Astrocyte of the spinal cord (primary cell): ENCODE data around the gene FBRSL1.

Experiments
- DNase-seq: peaks from one replicate; pipeline ENCODE4 v3.0.0; 2011; ENCODE audit warnings: low read depth, low spot score
- H3K4me3 ChIP-seq: 2 replicates; pipeline ENCODE4 v1.5.1; 2011; ENCODE audit warnings: low read depth, mild to moderate bottlenecking, low read length, moderate library complexity
- in situ Hi-C: cut with HindIII; loops from 2 replicates; pipeline ENCODE4 v1.10.0; 2017; ENCODE audit warnings: low sequenced_read_pairs
- TF ChIP-seq, protein P1 (sequence below): IDR thresholded peaks from 2 replicates; pipeline ENCODE4 v1.5.1; 2012; ENCODE audit warnings: low read depth, mild to moderate bottlenecking, low read length, inconsistent platforms

Gene FBRSL1

DNA sequence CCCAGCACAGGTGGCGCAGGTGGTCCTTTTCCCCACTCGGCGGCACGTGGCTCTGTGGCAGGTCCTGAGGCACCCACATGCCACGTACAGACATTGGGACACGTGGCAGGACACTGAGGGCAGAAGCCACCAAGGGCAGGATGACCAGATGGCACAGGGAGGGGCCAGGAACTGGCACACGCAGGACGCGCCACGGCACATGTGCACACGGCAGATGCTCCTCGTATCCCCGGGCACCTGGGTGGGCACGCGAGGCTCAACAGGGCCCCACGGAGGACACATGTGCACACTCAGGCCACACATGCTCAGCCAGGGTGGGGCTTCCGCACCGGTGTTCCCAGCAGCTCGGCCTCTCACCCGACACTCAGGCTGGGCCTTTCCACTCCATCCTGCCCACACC is 52.0 kb downstream of the FBRSL1 start:
- DNase-seq = no peak
- TF ChIP-seq, protein P1, sequence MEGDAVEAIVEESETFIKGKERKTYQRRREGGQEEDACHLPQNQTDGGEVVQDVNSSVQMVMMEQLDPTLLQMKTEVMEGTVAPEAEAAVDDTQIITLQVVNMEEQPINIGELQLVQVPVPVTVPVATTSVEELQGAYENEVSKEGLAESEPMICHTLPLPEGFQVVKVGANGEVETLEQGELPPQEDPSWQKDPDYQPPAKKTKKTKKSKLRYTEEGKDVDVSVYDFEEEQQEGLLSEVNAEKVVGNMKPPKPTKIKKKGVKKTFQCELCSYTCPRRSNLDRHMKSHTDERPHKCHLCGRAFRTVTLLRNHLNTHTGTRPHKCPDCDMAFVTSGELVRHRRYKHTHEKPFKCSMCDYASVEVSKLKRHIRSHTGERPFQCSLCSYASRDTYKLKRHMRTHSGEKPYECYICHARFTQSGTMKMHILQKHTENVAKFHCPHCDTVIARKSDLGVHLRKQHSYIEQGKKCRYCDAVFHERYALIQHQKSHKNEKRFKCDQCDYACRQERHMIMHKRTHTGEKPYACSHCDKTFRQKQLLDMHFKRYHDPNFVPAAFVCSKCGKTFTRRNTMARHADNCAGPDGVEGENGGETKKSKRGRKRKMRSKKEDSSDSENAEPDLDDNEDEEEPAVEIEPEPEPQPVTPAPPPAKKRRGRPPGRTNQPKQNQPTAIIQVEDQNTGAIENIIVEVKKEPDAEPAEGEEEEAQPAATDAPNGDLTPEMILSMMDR = no peak
- H3K4me3 ChIP-seq = no peak overlapping the region
- in situ Hi-C loops = no loop called here

DNA sequence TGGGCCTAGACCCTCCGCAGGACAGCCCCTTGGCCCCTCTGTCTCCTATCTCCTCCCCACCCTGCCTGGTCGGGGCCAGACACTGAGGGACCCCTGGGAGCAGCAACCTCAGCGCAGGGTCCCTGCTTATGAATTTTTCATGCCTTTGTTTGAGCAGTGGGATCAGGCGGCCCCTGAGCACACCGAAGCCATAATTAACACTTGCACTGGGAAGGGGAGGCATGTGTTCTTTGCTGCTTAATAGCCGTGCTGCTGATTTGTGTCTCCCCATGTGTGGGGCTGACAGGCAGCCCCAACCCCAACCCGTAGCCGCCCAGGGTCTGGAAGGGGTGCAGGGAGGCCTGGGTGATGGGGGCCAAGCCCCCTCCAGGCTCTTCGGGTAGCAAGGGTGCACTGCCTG is 52.7 kb downstream of the FBRSL1 start:
- in situ Hi-C loops = no loop called here
- H3K4me3 ChIP-seq = no peak overlapping the region
- TF ChIP-seq, protein P1 = no peak
- no peak for DNase-seq

DNA sequence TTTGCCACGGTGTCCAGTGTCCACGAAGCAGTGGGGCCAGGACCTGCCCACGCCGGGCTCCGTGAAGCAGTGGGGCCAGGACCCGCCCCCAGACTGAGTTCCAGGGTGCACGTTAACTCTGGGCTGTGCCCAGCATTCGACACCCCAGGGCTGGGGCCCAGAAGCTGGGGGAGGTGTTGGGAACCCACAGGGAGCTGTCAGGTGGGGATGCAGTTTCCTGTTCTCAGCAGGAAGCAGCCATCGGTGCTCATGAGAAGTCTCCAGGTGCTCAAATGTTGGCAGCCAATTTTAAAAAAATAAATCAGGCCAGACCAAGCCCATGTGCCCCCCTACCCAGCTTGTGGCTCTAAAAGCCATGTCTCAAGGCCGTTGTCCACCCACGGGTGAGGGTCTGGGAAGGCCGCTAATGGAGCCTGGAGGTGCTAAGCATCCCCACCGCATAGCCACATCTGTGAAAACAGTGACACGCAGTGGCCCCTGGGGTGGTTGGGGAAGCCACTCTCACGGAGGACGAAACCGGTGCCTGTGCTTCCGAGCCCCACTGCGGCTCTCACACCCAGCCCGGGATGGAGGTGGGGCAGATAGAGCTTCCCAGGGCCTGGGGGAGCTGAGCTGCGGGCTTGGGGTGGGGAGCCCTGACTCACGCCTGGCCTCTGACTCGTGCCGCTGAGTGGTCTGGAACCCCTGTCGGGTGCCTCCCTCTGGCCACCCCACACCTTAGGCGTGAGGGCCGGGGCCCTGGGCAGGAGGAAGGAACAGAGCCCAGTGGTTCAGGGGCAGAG is 53.5 kb downstream of the FBRSL1 start:
- DNase-seq = no peak
- in situ Hi-C loops = no loop called here
- no peak overlapping the region for H3K4me3 ChIP-seq
- TF ChIP-seq, protein P1 = no peak

DNA sequence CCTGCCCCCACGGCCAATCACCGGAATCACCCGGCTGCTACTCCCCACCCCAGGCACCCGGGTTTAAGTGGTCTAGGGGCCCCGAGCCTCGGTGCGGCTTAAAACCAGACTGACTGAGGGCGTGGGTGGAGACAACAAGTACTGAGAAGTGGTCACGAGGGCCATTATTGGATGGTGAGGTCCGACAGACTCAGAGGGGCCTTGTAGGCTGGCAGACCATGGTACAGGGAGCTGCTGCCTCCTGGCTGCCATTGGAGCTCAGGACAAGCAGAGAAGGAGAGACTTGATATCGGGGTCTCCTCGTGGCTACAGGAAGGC is 54.1 kb downstream of the FBRSL1 start:
- TF ChIP-seq, protein P1 = peak; percentile 6
- no peak overlapping the region for H3K4me3 ChIP-seq
- in situ Hi-C loops = no loop called here
- no peak for DNase-seq

DNA sequence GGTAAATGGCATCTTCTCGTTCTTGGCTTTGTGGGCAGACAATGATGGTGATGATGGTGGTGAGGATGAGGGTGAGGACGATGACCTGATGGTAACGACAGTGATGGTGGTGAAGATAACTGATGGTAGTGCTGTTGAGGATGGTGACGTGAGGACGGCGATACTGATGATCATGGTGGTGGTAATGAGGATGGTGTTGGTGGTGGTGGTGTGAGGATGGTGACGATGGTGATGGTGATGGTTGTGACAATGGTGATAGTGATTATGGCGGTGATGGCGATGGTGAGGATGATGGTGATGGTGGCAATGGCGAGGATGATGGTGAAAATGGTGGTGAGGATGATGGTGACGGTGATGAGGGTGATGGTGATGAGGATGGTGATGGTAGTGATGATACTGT is 54.5 kb downstream of the FBRSL1 start:
- H3K4me3 ChIP-seq = no peak overlapping the region
- in situ Hi-C loops = no loop called here
- TF ChIP-seq, protein P1 = no peak
- DNase-seq = no peak

DNA sequence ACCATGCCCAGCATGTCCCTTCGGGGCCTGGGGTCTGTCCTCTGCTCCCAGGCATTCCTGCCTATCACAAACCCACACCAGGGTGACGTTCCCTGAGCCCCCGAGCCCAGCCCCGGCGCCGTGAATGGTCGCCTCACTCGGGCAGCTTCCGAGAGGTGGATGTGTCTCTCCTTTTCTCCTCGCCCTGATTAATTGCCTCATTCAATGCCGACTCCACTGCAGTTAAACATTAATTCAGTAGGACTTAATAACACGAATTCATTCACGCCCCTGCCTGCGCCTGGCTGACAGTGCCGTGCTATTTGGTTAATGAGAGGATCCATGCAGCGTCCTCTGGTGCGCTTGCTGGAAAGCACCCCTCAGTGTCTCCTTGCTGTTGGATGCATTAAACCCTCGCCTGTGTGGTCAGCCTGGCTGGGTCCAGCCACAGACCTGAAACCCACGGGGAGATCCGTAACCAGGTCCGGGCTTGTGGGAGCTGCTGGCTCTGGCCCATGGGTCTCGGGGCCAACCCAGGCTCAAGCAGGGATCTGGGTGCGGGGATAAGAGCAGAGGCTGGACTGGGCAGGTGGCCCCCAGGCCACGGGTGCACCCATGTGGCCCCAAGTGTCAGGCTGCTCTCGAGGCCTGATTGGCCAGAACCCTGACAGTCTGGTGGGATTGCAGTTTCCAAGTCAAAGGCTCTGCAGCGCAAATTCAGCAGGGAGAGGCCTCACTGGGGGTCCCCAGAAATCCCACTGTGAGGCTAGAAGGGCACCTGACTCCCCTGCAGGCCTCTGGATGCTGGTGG is 55.4 kb downstream of the FBRSL1 start:
- TF ChIP-seq, protein P1 = no peak
- in situ Hi-C loops = no loop called here
- H3K4me3 ChIP-seq = no peak overlapping the region
- no peak for DNase-seq
